ENCODE measurements around the gene NOS1AP. TPM values are rescaled to one million over a fixed set of nuclear protein-coding genes. Genes with fewer than 3 reads are reported as not detected.

Gene NOS1AP
- total and polyA plus RNA-seq, 2 donors (not counting 3 experiments of a cell fraction or from before 2014, with no cell fraction given), result 1.3 to 5.4 TPM

DNA sequence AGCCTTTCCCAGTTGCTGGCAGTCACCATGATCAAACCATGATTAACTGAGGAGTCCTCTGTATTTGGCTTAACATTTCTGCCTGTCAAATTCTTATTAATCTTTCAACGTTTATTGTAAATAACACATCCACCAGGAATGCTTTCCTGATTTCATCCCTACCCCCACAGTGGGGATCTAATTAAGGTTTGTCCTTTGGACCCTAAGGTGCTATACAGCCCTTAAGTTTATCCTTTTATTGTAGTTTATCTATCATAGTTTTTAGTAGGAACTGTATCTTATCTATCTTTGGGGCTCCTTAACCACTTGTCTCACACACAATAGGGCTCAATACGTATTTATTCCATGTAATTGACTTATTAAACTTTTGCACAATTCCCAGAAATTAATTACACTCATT lies 246.2 kb downstream of the NOS1AP start:
- Histone ChIP-seq H3K4me3 (replicated peaks in 1 of 3; ENCODE audit: insufficient read depth in 1 of 3, low read depth in 1 of 3, low read length in 3 of 3) (no peak overlapping the region), H3K79me2 (ENCODE audit: control insufficient read depth, insufficient read depth, low read length) (no peaks in the 10 kb centered on the region), H4K20me1 (replicated peaks; ENCODE audit: control insufficient read depth, extremely low read depth, insufficient read depth, low read length) (no peaks in the 10 kb centered on the region), H3K9me1 (replicated peaks; ENCODE audit: control insufficient read depth, extremely low read depth, insufficient read depth, low read length) (no peaks in the 10 kb centered on the region), H3K27ac (ENCODE audit: insufficient read depth, low read depth, low read length) (no peak overlapping the region), H3K36me3 (ENCODE audit: control insufficient read depth in 2 of 2, extremely low read depth in 1 of 2, insufficient read depth in 2 of 2, low read length in 2 of 2) (no peaks in the 10 kb centered on the region), H3K4me2 (ENCODE audit: insufficient read depth, low read length) (no peak overlapping the region), H3K4me1 (ENCODE audit: control insufficient read depth, extremely low read depth, insufficient read depth, low read length) (peaks cover 6% of the 10 kb centered on the region), H3K9ac (replicated peaks; ENCODE audit: extremely low read depth, insufficient read depth, low read length) (no peak overlapping the region), H2AFZ (ENCODE audit: low read depth, low read length) (no peak overlapping the region), H3K27me3 (ENCODE audit: control insufficient read depth in 2 of 2, insufficient read depth in 2 of 2, low read length in 2 of 2) (no peaks in the 10 kb centered on the region), H3K9me3 (replicated peaks; ENCODE audit: control insufficient read depth, insufficient read depth, low read length) (no peaks in the 10 kb centered on the region)
- CTCF ChIA-PET, result no interaction called here
- TF ChIP-seq, protein P1, sequence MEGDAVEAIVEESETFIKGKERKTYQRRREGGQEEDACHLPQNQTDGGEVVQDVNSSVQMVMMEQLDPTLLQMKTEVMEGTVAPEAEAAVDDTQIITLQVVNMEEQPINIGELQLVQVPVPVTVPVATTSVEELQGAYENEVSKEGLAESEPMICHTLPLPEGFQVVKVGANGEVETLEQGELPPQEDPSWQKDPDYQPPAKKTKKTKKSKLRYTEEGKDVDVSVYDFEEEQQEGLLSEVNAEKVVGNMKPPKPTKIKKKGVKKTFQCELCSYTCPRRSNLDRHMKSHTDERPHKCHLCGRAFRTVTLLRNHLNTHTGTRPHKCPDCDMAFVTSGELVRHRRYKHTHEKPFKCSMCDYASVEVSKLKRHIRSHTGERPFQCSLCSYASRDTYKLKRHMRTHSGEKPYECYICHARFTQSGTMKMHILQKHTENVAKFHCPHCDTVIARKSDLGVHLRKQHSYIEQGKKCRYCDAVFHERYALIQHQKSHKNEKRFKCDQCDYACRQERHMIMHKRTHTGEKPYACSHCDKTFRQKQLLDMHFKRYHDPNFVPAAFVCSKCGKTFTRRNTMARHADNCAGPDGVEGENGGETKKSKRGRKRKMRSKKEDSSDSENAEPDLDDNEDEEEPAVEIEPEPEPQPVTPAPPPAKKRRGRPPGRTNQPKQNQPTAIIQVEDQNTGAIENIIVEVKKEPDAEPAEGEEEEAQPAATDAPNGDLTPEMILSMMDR (IDR thresholded peaks at IDR 0.05; ENCODE audit: extremely low read depth in 1 of 2, insufficient read depth in 1 of 2, low read depth in 1 of 2, low read length in 2 of 2), result no peak
- TF ChIP-seq MYC (IDR thresholded peaks at IDR 0.05; ENCODE audit: low read depth, low read length) (no peak), FOS (IDR thresholded peaks at IDR 0.05; ENCODE audit: borderline replicate concordance, insufficient read depth, low read length) (no peak), POLR2AphosphoS5 (IDR thresholded peaks at IDR 0.05; ENCODE audit: insufficient read depth, low read depth, low read length) (no peak), MAX (IDR thresholded peaks at IDR 0.05; ENCODE audit: insufficient read depth, insufficient read length) (no peak), POLR2A (IDR thresholded peaks at IDR 0.05; ENCODE audit: low read depth, low read length) (no peak), JUN (IDR thresholded peaks at IDR 0.05; ENCODE audit: borderline replicate concordance, insufficient read depth, insufficient read length, low read depth) (no peak), GATA2 (IDR thresholded peaks at IDR 0.05; ENCODE audit: insufficient read depth, insufficient read length, low read depth, low read length) (no peak)
- dilution Hi-C loops (cut with MboI; ENCODE audit: extremely low pct_ligation_motif_present, low sequenced_read_pairs), result no loop called here
- BruUV-seq (replicated peaks), result no TSS peak
- no peak for FAIRE-seq
- POLR2A ChIA-PET, result no interaction called here
- DNase-seq (ENCODE audit: low read depth, low spot score), result no peak
- intact Hi-C loops (cut with micrococcal nuclease), result no loop called here
